Sigmoid colon (tissue), 7 donors: Measurements from ENCODE around the gene POC1B. TPM values are rescaled to one million over a fixed set of nuclear protein-coding genes. Genes with fewer than 3 reads are reported as not detected.

ENCODE experiments used
- DNase-seq: peaks from one replicate; pipeline ENCODE4 v3.0.0-alpha.2; 2019
- H3K27ac ChIP-seq, 4 donors: fragments of 200-600 bp; sonication (generic); one replicate each; pipeline ENCODE4 v1.5.1; 2016 to 2019; ENCODE audit warnings: mild to moderate bottlenecking in 1 of 4
- H3K27me3 ChIP-seq, 3 donors: fragments of 200-600 bp; sonication (generic); one replicate each; pipeline ENCODE4 v1.5.1; 2019; ENCODE audit warnings: mild to moderate bottlenecking in 1 of 3
- H3K36me3 ChIP-seq, 4 donors: fragments of 200-600 bp; sonication (generic); one replicate each; pipeline ENCODE4 v1.5.1; 2016 to 2019
- H3K4me1 ChIP-seq, 4 donors: fragments of 200-600 bp; sonication (generic); one replicate each; pipeline ENCODE4 v1.5.1; 2017 to 2019
- H3K4me3 ChIP-seq, 4 donors: fragments of 200-600 bp; sonication (generic); one replicate each; pipeline ENCODE4 v1.5.1; 2017 to 2019; ENCODE audit warnings: mild to moderate bottlenecking in 2 of 4, moderate library complexity in 1 of 4
- H3K9me3 ChIP-seq, 4 donors: fragments of 200-600 bp in 3 of 4; sonication (generic) in 3 of 4; one replicate each; pipeline versions ENCODE4 v1.5.1 to v1.6.1; 2013 to 2019
- EP300 ChIP-seq, 4 donors: sonication (generic); formaldehyde crosslinking; IDR thresholded peaks; one replicate each; pipeline ENCODE4 v1.6.1; 2017; ENCODE audit warnings: antibody characterized with exemption in 4 of 4
- POLR2A ChIP-seq, 2 donors: fragments of 450-650 bp; IDR thresholded peaks; one replicate each; pipeline ENCODE4 v1.6.1; 2016; ENCODE audit warnings: antibody characterized with exemption in 2 of 2, mild to moderate bottlenecking in 2 of 2, moderate library complexity in 2 of 2
- POLR2AphosphoS5 ChIP-seq, 4 donors: sonication (generic); formaldehyde crosslinking; IDR thresholded peaks; one replicate each; pipeline ENCODE4 v1.6.1; 2017; ENCODE audit warnings: antibody characterized with exemption in 4 of 4
- WGBS, 2 donors: extraction: QIAGEN DNeasy Blood & Tissue Kit; methylation state at CpG; one replicate each; pipeline ENCODE4 v1.1.7; 2013; 5-methylcytosine and 5-hydroxymethylcytosine counted together
- intact Hi-C: fragments of 100-400 bp; cut with DNase I; formaldehyde crosslinking; loops from one replicate; pipeline ENCODE4 v1.15.1; 2023
- polyA plus RNA-seq, 3 donors: library from polyadenylated mRNA; stranded (reverse); fragments of 200-250 nt; gene quantifications; one replicate each; pipeline ENCODE4 v1.2.3, GENCODE V29; 2013
- total RNA-seq, 4 donors: library from RNA; depleted of rRNA; stranded (reverse); fragments of >200 nt; gene quantifications; one replicate each; pipeline ENCODE4 v1.1.0, GENCODE V29; 2016
- TF ChIP-seq, protein P1 (sequence below), 4 experiments: fragments of 450-650 bp in 3 of 4; fragments of 200-600 bp in 1 of 4; IDR thresholded peaks; one replicate each; pipeline ENCODE4 v1.5.1; 2016 to 2019; ENCODE audit warnings: antibody characterized with exemption in 4 of 4, mild to moderate bottlenecking in 3 of 4, moderate library complexity in 2 of 4
- donor health status: healthy with polysubstance abuse.
- donor health status: Bipolar disorder and iron deficiency.
- donor health status: healthy.

The POC1B gene
- total and polyA plus RNA-seq, 7 donors: 12.5 to 31.7 (median 28.1) TPM

GRCh38 chr12:89468648-89469326 is 57.1 kb downstream of the POC1B start:
- WGBS, 2 donors: 58 to 81% methylated on average over 4 of the region's 4 CpGs
- DNase-seq: no peak
- Histone ChIP-seq H3K4me1 (no peaks in the 10 kb centered on the region), H3K4me3 (no peak overlapping the region), H3K27me3 (no peaks in the 10 kb centered on the region), H3K27ac (no peak overlapping the region), H3K36me3 (no peaks in the 10 kb centered on the region), H3K9me3 (no peaks in the 10 kb centered on the region)
- intact Hi-C loops: no loop called here
- TF ChIP-seq EP300 (IDR thresholded peaks at IDR 0.05) (no peak), POLR2A (IDR thresholded peaks at IDR 0.05) (no peak), POLR2AphosphoS5 (IDR thresholded peaks at IDR 0.05) (no peak)
- TF ChIP-seq, protein P1, sequence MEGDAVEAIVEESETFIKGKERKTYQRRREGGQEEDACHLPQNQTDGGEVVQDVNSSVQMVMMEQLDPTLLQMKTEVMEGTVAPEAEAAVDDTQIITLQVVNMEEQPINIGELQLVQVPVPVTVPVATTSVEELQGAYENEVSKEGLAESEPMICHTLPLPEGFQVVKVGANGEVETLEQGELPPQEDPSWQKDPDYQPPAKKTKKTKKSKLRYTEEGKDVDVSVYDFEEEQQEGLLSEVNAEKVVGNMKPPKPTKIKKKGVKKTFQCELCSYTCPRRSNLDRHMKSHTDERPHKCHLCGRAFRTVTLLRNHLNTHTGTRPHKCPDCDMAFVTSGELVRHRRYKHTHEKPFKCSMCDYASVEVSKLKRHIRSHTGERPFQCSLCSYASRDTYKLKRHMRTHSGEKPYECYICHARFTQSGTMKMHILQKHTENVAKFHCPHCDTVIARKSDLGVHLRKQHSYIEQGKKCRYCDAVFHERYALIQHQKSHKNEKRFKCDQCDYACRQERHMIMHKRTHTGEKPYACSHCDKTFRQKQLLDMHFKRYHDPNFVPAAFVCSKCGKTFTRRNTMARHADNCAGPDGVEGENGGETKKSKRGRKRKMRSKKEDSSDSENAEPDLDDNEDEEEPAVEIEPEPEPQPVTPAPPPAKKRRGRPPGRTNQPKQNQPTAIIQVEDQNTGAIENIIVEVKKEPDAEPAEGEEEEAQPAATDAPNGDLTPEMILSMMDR (IDR thresholded peaks at IDR 0.05): no peak

- WGBS, 2 donors: 42 to 46% methylated on average over 1 of the region's 1 CpG
- H3K36me3 ChIP-seq: no peaks in the 10 kb centered on the region
- TF ChIP-seq, protein P1 (IDR thresholded peaks at IDR 0.05): no peak
- TF ChIP-seq POLR2A (IDR thresholded peaks at IDR 0.05): no peak
- no peak for TF ChIP-seq POLR2AphosphoS5 (IDR thresholded peaks at IDR 0.05)
- no peak for TF ChIP-seq EP300 (IDR thresholded peaks at IDR 0.05)
- H3K27me3 ChIP-seq: no peaks in the 10 kb centered on the region
- no peaks in the 10 kb centered on the region for H3K4me1 ChIP-seq
- no peak overlapping the region for H3K4me3 ChIP-seq
- intact Hi-C loops: no loop called here
- no peak overlapping the region for H3K27ac ChIP-seq
- no peaks in the 10 kb centered on the region for H3K9me3 ChIP-seq
- no peak for DNase-seq
These were observed 57.8 kb downstream of the POC1B start for GRCh38 chr12:89468017-89468416.

DNA sequence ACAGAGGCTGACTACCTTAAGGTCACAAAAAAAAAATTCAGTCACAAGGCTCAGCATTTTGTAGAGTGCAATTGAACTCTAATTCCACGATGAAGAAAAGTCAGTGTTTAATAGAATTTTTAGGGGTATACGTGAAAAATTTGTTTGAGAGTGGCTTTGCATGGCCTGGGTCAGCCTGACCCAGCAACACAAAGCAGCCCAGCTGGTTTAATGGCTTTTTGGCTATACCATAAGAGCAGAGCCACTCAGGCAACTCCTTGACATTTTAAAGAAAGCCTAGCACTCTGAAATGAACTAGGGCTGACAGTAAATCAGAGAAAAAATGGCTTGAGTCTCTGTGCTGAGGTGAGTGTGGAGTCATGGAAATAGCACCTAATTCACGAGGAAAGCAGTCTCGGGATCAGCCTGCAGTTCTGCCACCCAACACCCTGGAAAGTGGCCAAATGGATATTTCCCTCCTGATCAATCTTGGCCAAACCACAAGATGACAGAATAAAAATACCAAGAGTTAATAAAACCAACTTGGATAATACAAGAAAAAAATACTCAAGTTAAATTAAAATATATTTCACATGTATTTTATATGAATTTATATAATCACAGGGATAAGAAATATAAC is 60.8 kb downstream of the POC1B start:
- Histone ChIP-seq H3K9me3 (no peaks in the 10 kb centered on the region), H3K4me1 (peaks cover 0 to 16% (median 11%) of the 10 kb centered on the region in 4 donors), H3K27ac (no peak overlapping the region), H3K27me3 (no peaks in the 10 kb centered on the region), H3K36me3 (no peaks in the 10 kb centered on the region), H3K4me3 (no peak overlapping the region)
- TF ChIP-seq POLR2A (IDR thresholded peaks at IDR 0.05) (no peak), EP300 (IDR thresholded peaks at IDR 0.05) (no peak), POLR2AphosphoS5 (IDR thresholded peaks at IDR 0.05) (no peak)
- TF ChIP-seq, protein P1 (IDR thresholded peaks at IDR 0.05): no peak
- intact Hi-C loops: loop anchor here (5.0 kb wide), 1 partner anchor 62 kb away; the partner anchor contains the start of gene POC1B
- DNase-seq: no peak
- WGBS, 2 donors: 25 to 66% methylated on average over 4 of the region's 4 CpGs

DNA sequence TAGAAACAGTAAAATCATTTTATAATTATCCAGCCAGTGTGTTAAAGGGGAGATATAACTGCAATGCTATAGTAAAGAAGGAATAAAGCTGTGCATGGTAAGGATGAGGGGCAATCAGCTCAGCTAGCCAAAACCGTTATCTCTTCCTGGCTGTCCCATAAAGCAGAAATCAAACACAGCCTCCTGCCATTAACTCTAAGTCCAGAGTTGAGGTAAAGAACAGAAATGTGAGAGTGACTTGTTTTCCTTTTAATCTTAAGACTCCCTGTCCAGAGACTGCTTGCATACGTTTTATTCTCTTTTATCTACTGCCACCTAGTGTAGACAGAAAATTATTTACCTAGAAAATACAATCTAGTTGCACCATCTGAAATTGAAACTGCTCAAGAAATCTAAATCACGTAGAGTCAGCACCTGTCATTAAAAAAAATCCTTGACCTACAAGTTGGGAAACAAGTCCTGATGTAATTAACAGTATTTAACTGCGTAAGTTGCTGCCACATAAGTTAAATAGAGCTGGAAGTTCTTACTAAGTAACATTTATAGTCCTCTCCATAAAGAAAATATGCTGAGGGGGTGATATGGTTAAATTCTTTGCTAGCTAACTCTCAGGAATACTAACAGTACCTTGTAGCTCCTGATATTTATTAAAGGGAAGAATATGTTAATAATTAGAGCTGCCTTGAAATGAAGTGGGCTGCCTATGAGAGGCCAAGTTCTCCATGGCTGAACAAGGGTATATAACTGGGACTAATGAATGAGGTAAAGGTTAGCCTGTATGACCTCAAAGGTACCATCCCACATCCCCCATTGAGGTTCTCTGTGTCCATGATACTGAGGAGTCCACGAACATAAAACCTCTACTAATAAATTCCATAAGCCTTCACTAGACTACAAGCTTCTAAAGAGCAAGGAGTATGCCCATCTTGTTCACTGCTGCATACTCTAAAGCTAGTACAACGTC is 63.9 kb downstream of the POC1B start:
- peak overlapping the region; percentile 20 to 60 (median 48) for H3K27ac ChIP-seq
- TF ChIP-seq, protein P1 (IDR thresholded peaks at IDR 0.05): peak; percentile 33 to 75 (median 49)
- no peak for TF ChIP-seq POLR2A (IDR thresholded peaks at IDR 0.05)
- WGBS, 2 donors: 23 to 25% methylated on average over 6 of the region's 6 CpGs
- H3K9me3 ChIP-seq: no peaks in the 10 kb centered on the region
- H3K4me3 ChIP-seq: peak overlapping the region in 2 of 4 donors; percentile 6 to 25
- no peaks in the 10 kb centered on the region for H3K27me3 ChIP-seq
- no peak for DNase-seq
- H3K36me3 ChIP-seq: no peaks in the 10 kb centered on the region
- intact Hi-C loops: loop anchor here (1.0 to 5.0 kb wide), 3 partner anchors 65 to 443 kb away; partner anchors contain the start of gene POC1B
- H3K4me1 ChIP-seq: peaks cover 0 to 16% (median 11%) of the 10 kb centered on the region in 4 donors
